ENCODE results near the gene NEAT1.
A peak's percentile ranks its signal among the peaks of the same experiment; 100 is the strongest.
"Not testable (repeated sequence)": the region's sequence is repeated elsewhere in the genome, so short reads cannot be mapped to it uniquely, and the experiment has no call there.

The NEAT1 gene

GRCh38 chr11:65456418-65456817, 33.8 kb downstream of the NEAT1 start:
- no peak for TF ChIP-seq CTCF (IDR thresholded peaks at IDR 0.05; ENCODE audit: extremely low read depth, missing control alignments)
- DNase-seq (ENCODE audit: low spot score) = no peak

GRCh38 chr11:65459552-65459951, 37.0 kb downstream of the NEAT1 start:
- no peak for DNase-seq (ENCODE audit: low spot score)
- no peak for TF ChIP-seq CTCF (IDR thresholded peaks at IDR 0.05; ENCODE audit: extremely low read depth, missing control alignments)

- not testable (repeated sequence) for DNase-seq (ENCODE audit: low spot score)
These were observed 42.9 kb downstream of the NEAT1 start for GRCh38 chr11:65465471-65465870.

GRCh38 chr11:65467306-65467705, 44.7 kb downstream of the NEAT1 start:
- DNase-seq (ENCODE audit: low spot score) = not testable (repeated sequence)

- peak; percentile 77 for DNase-seq (ENCODE audit: low spot score)
- TF ChIP-seq CTCF (IDR thresholded peaks at IDR 0.05; ENCODE audit: extremely low read depth, missing control alignments) = peak; percentile 73
These were observed 46.3 kb downstream of the NEAT1 start for GRCh38 chr11:65468874-65469333.

GRCh38 chr11:65470433-65471049, 47.9 kb downstream of the NEAT1 start:
- no peak for TF ChIP-seq CTCF (IDR thresholded peaks at IDR 0.05; ENCODE audit: extremely low read depth, missing control alignments)

GRCh38 chr11:65471447-65471891, 48.9 kb downstream of the NEAT1 start:
- peak; percentile 38 for TF ChIP-seq CTCF (IDR thresholded peaks at IDR 0.05; ENCODE audit: extremely low read depth, missing control alignments)
- DNase-seq (ENCODE audit: low spot score) = no peak

More at GRCh38 chr11:65470433-65471049, 47.9 kb downstream of the NEAT1 start:
- no peak for DNase-seq (ENCODE audit: low spot score)

GRCh38 chr11:65472588-65473277, 50.1 kb downstream of the NEAT1 start:
- not testable (repeated sequence) for DNase-seq (ENCODE audit: low spot score)

- DNase-seq (ENCODE audit: low spot score) = no peak
- TF ChIP-seq CTCF (IDR thresholded peaks at IDR 0.05; ENCODE audit: extremely low read depth, missing control alignments) = no peak
These were observed 50.8 kb downstream of the NEAT1 start for GRCh38 chr11:65473278-65473860.
